HG03280 (cell line): Measurements from ENCODE around the gene PCDHA4.
"Not testable (repeated sequence)": the region's sequence is repeated elsewhere in the genome, so short reads cannot be mapped to it uniquely, and the experiment has no call there.

ENCODE experiments used
- ATAC-seq: cut with Tn5 transposase; IDR thresholded peaks from one replicate; pipeline ENCODE4 v1.9.1; 2021; ENCODE audit warnings: mild to moderate bottlenecking, moderate library complexity; ENCODE audit not compliant: unreplicated experiment

The PCDHA4 gene

DNA sequence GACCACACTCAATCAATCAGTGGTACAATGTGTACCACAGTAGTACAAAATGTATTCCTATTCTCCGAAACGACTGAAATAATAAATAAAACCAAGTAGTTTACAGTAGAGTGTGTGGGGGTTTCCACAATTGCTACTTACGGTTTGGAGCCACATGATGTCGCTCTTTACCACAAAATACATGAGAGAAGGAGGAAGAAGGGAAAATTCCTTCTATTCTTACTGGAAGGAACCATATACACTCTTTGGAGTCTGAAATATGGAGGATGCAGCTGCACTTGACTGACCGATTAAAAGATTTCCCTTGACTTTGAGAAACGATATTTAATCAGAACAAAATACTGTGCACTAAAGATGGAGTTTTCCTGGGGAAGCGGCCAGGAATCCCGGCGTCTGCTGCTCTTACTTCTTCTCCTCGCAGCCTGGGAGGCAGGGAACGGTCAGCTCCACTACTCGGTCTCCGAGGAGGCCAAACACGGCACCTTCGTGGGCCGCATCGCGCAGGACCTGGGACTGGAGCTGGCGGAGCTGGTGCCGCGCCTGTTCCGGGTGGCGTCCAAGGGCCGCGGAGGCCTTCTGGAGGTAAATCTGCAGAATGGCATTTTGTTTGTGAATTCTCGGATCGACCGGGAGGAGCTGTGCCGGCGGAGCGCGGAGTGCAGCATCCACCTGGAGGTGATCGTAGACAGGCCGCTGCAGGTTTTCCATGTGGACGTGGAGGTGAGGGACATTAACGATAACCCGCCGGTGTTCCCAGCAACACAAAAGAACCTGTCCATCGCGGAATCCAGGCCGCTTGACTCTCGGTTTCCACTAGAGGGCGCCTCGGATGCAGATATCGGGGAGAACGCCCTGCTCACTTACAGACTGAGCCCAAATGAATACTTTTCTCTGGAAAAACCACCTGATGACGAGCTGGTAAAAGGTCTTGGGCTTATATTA, at the start of gene PCDHA4:
Gene PCDHA4 (plus strand): TSS at position 235 of the 942 bp plus-strand sequence.
- ATAC-seq, result no peak

DNA sequence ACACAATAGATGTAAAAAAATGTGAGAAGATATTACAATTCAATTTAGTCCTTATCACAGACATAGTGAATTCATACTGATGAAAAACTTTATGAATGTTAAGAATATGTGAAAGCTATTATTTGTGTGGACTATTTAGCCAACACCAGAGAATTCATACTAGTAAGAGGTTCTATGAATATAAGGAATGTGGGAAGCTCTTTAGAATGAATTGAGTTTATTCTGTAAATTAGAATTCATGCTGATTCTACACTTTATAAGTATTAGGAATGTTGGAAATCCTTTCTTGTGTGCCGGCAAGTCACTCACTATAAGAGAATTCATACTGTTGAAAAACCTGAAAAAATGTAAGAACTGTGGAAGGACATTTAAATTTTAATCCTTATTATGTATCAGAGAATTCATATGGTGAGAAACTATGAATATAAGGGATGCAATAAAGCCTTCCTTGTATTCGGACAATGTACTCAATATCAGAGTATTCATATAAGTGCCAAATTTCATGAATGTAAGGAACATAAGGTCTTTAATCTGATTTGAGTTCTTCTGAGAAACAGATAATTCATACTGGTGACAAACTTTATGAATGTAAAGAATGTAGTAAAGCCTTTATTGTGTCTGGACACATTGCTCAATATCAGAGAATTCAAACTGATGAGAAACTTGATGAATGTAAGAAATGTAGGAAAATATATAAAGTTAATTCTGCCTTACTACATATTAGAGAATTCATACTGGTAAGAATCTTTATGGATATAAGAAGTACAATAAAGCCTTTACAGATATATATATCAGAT, 42.5 kb upstream of the PCDHA4 start:
- ATAC-seq, result no peak

DNA sequence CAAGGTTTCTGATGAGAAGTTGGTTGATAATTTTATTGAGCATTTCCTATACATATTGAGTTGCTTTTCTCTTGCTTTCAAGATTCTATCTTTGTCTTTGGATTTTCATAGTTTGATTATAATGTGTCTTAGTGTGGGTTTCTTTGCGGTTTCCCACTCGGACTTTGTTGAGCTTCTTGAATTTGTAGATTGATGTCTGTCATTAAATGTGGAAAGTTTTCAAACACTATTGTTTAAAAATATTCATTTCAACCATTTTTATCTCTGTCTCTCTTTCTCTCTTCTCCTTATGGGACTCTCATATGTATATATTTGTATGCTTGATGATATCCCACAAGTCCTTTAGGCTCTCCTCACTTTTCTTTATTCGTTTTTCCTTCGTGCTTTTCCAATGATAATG, 39.4 kb upstream of the PCDHA4 start:
- no peak for ATAC-seq

DNA sequence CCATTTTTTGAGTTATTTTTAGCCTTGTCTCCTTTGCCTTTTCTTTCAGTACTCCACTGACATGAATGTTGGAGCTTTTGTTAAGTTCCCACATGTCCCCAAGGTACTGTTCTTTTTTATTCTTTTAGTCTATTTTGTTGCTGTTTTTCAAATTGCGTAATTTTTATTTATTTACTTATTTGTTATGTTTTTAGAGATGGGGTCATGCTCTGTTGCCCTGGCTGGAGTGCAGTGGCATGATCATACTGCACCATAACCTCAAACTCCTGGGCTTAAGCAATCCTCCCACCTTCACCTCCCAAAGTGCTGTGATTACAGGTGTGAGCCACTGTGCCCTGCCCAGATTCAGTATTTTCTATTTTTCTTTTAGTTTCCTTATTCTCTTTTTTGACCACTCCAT, 26.4 kb upstream of the PCDHA4 start:
- ATAC-seq, result no peak

DNA sequence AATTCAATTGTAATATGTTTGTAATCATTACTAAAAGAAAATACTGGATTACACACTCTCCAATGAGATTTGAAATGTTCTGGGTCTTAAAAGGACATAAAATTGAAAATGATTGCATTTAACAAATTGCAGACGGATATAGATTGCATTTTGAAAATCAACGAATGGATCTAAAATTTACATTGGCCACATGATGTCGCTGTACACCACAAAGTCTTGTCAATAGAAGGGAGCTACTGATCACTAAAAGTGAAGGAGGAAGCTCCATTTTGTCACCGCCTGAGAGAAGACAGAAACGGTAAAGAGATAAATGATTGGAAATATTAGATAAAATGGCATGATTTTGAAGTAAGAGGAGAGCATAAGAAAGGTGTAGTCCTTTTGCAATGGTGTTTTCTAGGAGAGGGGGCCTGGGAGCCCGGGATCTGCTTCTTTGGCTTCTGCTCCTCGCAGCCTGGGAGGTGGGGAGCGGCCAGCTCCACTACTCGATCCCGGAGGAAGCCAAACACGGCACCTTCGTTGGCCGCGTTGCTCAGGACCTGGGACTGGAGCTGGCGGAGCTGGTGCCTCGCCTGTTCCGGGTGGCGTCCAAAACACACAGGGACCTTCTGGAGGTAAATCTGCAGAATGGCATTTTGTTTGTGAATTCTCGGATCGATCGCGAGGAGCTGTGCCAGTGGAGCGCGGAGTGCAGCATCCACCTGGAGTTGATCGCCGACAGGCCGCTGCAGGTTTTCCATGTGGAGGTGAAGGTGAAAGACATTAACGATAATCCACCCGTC, 20.8 kb upstream of the PCDHA4 start, which contains the start of gene PCDHA1:
Gene PCDHA1 (plus strand): TSS at position 236 of the 782 bp plus-strand sequence.
- ATAC-seq, result no peak

DNA sequence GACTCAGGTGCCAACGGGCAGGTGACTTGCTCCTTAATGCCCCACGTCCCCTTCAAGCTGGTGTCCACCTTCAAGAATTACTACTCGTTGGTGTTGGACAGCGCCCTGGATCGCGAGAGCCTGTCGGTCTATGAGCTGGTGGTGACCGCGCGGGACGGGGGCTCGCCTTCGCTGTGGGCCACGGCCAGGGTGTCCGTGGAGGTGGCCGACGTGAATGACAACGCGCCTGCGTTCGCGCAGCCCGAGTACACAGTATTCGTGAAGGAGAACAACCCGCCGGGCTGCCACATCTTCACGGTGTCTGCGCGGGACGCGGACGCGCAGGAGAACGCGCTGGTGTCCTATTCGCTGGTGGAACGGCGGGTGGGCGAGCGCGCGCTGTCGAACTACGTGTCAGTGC, 19.4 kb upstream of the PCDHA4 start:
- not testable (repeated sequence) for ATAC-seq

DNA sequence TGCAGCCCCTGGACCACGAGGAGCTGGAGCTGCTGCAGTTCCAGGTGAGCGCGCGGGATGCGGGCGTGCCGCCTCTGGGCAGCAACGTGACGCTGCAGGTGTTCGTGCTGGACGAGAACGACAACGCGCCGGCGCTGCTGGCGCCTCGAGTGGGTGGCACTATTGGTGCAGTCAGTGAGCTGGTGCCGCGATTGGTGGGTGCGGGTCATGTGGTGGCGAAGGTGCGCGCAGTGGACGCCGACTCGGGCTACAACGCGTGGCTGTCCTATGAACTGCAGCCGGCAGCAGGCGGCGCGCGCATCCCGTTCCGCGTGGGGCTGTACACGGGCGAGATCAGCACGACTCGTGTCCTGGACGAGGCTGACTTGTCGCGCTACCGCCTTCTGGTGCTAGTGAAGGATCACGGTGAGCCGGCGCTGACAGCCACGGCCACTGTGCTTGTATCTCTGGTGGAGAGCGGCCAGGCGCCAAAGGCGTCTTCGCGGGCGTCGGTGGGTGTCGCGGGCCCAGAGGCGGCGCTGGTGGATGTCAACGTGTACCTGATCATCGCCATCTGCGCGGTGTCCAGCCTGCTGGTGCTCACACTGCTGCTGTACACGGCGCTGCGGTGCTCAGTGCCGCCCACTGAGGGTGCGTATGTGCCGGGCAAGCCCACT, 18.9 kb upstream of the PCDHA4 start:
- not testable (repeated sequence) for ATAC-seq

DNA sequence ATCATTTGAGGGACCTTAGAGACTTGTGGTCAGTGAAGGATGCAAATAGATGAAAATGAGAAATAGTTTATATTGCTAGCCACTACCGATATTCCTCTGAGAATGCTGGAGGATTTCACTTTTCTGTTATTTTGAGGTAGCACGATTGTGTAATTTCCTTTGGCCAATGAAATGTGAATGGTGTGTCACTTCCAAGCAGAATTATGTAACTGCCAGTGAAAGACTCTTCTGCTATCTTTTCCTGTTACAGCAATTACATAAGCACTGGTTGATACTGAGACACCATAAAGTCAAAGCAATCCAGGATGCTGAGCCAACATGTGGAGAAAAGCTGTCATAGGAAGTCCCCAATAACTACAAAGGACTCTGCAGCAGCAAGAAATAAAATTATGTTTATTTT, 15.8 kb upstream of the PCDHA4 start:
- ATAC-seq, result no peak

DNA sequence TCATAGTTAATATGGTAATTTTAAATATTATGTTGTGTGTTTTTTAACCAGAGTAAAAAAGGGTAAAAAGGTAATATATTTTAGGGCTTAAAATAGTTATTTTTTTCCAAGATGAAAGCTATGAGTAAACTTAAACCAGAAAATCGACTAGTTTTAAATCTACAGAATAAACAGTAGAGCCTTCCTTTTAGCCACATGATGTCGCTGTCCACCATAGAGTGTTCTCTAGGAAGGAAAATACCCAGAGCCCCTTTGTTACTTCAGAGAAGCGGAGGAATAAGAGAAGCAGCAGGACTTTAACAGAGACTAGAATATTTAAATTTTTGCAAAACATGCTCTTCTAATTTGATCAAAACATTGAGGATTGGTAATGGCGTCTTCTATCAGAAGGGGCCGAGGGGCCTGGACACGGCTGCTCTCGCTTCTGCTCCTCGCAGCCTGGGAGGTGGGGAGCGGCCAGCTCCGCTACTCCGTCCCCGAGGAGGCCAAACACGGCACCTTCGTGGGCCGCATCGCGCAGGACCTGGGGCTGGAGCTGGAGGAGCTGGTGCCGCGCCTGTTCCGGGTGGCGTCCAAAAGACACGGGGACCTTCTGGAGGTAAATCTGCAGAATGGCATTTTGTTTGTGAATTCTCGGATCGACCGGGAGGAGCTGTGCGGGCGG, 12.1 kb upstream of the PCDHA4 start, which contains the start of gene PCDHA2:
Gene PCDHA2 (plus strand): TSS at position 258 of the 664 bp plus-strand sequence.
- no peak for ATAC-seq

DNA sequence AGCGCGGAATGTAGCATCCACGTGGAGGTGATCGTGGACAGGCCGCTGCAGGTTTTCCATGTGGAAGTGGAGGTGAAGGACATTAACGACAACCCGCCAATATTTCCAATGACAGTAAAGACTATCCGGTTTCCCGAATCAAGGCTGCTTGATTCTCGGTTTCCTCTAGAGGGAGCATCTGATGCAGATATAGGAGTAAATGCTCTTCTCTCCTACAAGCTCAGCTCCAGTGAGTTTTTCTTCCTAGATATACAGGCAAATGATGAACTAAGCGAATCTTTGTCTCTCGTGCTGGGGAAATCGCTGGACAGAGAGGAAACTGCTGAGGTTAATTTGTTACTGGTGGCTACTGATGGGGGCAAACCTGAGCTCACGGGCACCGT, 11.6 kb upstream of the PCDHA4 start:
- ATAC-seq, result no peak

DNA sequence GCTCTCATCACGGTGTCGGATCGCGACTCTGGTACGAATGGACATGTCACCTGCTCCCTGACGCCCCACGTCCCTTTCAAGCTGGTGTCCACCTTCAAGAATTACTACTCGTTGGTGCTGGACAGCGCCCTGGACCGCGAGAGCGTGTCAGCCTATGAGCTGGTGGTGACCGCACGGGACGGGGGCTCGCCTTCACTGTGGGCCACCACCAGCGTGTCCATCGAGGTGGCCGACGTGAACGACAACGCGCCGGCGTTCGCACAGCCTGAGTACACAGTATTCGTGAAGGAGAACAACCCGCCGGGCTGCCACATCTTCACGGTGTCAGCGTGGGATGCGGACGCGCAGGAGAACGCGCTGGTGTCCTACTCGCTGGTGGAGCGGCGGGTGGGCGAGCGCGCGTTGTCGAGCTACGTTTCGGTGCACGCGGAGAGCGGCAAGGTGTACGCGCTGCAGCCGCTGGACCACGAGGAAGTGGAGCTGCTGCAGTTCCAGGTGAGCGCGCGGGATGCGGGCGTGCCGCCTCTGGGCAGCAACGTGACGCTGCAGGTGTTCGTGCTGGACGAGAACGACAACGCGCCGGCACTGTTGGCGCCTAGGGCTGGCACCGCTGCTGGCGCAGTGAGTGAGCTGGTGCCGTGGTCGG, 10.7 kb upstream of the PCDHA4 start:
- ATAC-seq, result not testable (repeated sequence)

DNA sequence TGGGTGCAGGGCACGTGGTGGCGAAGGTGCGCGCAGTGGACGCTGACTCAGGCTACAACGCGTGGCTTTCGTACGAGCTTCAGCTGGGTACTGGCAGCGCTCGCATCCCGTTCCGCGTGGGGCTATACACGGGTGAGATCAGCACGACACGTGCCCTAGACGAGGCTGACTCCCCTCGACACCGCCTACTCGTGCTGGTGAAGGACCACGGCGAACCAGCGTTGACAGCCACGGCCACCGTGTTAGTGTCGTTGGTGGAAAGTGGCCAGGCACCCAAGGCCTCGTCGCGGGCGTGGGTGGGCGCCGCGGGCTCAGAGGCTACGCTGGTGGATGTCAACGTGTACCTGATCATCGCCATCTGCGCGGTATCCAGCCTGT, 10.2 kb upstream of the PCDHA4 start:
- ATAC-seq, result no peak

DNA sequence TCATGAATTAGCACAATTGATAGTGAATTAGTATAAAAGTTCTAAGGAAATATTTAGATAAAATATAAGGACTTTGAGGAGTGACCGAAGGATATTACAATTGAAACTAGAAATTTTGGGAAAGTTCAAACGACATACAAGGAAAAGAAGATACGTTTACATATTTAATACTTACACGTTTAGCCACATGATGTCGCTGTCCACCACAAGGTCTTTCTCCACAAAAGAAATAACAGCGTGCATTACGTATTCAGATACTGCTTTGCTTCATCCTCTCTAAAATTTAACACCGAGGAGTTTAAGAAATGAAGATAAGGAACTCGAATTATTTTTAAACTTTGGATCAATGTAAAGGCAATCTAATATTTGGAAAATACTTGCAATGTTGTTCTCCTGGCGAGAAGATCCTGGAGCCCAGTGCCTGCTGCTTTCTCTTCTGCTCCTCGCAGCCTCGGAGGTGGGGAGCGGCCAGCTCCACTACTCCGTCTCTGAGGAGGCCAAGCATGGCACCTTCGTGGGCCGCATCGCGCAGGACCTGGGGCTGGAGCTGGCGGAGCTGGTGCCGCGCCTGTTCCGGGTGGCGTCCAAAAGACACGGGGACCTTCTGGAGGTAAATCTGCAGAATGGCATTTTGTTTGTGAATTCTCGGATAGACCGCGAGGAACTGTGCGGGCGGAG, 5.9 kb upstream of the PCDHA4 start, which contains the start of gene PCDHA3:
Gene PCDHA3 (plus strand): TSS at position 242 of the 678 bp plus-strand sequence.
- ATAC-seq, result no peak

DNA sequence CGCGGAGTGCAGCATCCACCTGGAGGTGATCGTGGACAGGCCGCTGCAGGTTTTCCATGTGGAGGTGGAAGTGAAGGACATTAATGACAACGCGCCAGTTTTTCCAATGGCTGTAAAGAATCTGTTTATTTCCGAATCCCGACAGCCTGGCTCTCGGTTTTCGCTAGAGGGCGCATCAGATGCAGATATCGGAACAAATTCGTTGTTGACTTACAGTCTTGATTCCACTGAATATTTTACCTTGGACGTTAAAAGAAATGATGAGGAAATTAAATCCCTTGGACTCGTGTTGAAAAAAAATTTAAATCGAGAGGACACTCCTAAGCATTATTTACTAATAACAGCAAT, 5.4 kb upstream of the PCDHA4 start:
- no peak for ATAC-seq

DNA sequence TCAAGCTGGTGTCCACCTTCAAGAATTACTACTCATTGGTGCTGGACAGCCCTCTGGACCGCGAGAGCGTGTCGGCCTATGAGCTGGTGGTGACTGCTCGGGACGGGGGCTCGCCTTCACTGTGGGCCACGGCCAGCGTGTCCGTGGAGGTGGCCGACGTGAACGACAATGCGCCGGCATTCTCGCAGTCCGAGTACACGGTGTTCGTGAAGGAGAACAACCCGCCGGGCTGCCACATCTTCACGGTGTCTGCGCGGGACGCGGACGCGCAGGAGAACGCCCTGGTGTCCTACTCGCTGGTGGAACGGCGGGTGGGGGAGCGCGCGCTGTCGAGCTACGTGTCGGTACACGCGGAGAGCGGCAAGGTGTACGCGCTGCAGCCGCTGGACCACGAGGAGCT, 4.5 kb upstream of the PCDHA4 start:
- ATAC-seq, result not testable (repeated sequence)

DNA sequence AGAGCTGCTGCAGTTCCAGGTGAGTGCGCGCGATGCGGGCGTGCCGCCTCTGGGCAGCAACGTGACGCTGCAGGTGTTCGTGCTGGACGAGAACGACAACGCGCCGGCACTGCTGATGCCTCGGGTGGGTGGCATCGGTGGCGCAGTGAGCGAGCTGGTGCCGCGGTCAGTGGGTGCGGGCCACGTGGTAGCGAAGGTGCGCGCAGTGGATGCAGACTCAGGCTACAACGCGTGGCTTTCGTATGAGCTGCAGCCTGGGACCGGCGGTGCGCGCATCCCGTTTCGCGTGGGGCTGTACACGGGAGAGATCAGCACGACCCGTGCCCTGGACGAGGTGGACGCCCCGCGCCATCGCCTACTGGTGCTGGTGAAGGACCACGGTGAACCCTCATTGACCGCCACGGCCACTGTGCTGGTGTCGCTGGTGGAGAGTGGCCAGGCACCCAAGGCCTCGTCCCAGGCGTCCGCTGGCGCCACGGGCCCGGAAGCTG, 4.0 kb upstream of the PCDHA4 start:
- no peak for ATAC-seq

DNA sequence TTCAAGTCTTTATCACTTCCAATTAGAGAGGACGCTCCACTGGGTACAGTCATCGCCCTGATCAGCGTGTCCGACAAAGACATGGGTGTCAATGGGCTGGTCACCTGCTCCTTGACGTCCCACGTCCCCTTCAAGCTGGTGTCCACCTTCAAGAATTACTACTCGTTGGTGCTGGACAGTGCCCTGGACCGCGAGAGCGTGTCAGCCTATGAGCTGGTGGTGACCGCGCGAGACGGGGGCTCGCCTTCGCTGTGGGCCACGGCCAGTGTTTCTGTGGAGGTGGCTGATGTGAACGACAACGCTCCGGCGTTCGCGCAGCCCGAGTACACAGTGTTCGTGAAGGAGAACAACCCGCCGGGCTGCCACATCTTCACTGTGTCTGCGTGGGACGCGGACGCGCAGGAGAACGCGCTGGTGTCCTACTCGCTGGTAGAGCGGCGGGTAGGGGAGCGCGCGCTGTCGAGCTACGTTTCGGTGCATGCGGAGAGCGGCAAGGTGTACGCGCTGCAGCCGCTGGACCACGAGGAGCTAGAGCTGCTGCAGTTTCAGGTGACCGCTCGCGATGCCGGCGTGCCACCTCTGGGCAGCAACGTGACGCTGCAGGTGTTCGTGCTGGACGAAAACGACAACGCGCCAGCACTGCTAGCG, 1.5 kb downstream of the PCDHA4 start:
- ATAC-seq, result not testable (repeated sequence)

DNA sequence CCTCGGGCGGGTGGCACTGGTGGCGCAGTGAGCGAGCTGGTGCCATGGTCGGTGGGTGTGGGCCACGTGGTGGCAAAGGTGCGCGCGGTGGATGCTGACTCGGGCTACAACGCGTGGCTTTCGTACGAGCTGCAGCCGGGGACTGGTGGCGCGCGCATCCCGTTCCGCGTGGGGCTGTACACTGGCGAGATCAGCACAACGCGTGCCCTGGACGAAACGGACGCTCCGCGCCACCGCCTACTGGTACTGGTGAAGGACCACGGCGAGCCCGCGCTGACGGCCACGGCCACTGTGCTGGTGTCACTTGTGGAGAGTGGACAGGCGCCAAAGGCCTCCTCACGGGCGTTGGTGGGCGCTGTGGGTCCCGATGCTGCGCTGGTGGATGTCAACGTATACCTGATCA, 2.0 kb downstream of the PCDHA4 start:
- ATAC-seq, result no peak
